Neuronal stem cell (in vitro differentiated cells): ENCODE results near the gene FSTL3.
"Not testable (repeated sequence)": the region's sequence is repeated elsewhere in the genome, so short reads cannot be mapped to it uniquely, and the experiment has no call there.

Experiments
- DNase-seq: peaks from one replicate; pipeline ENCODE4 v3.0.0-alpha.2; 2013; ENCODE audit warnings: low spot score
- H2AFZ ChIP-seq: one replicate; pipeline ENCODE4 v1.6.1; 2013; ENCODE audit warnings: mild to moderate bottlenecking, low read length, inconsistent platforms
- H2AK5ac ChIP-seq: 2 replicates; pipeline ENCODE4 v1.6.1; 2013; ENCODE audit warnings: low read depth, mild to moderate bottlenecking, inconsistent platforms, low read length, moderate library complexity, mixed read lengths
- H2BK120ac ChIP-seq: 2 replicates; pipeline ENCODE4 v1.6.1; 2013; ENCODE audit warnings: low read depth, mild to moderate bottlenecking, inconsistent platforms, low read length, moderate library complexity, mixed read lengths
- H2BK12ac ChIP-seq: one replicate; pipeline ENCODE4 v1.6.1; 2013; ENCODE audit warnings: low read length, inconsistent platforms
- H2BK15ac ChIP-seq: 2 replicates; pipeline ENCODE4 v1.6.1; 2013; ENCODE audit warnings: mild to moderate bottlenecking, low read length, inconsistent platforms, mixed read lengths
- H2BK5ac ChIP-seq: one replicate; pipeline ENCODE4 v1.6.1; 2013; ENCODE audit warnings: inconsistent platforms, mild to moderate bottlenecking, low read length, moderate library complexity
- H3K14ac ChIP-seq: one replicate; pipeline ENCODE4 v1.6.1; 2013; ENCODE audit warnings: low read length, inconsistent platforms
- H3K18ac ChIP-seq: 2 replicates; pipeline ENCODE4 v1.6.1; 2013; ENCODE audit warnings: low read length, inconsistent platforms
- H3K23ac ChIP-seq: 2 replicates; pipeline ENCODE4 v1.6.1; 2013; ENCODE audit warnings: low read depth, mild to moderate bottlenecking, mixed read lengths, low read length, inconsistent platforms; ENCODE audit not compliant: poor library complexity
- H3K27ac ChIP-seq: replicated peaks from 3 replicates; pipeline ENCODE4 v1.5.1; 2013; ENCODE audit warnings: low read length, inconsistent platforms
- H3K27me3 ChIP-seq, 3 experiments: 2 replicates each; pipeline ENCODE4 v1.6.1; 2013; ENCODE audit warnings: low read length in 3 of 3, mild to moderate bottlenecking in 2 of 3, inconsistent platforms in 1 of 3, low read depth in 1 of 3, mixed read lengths in 1 of 3, moderate library complexity in 1 of 3; ENCODE audit not compliant: control insufficient read depth in 3 of 3, insufficient read depth in 3 of 3
- H3K36me3 ChIP-seq, 2 donors: replicated peaks in 1 of 2; 2 replicates each; pipeline ENCODE4 v1.6.1; 2013; ENCODE audit warnings: low read length in 2 of 2; ENCODE audit not compliant: control insufficient read depth in 2 of 2, insufficient read depth in 2 of 2
- H3K4ac ChIP-seq: 2 replicates; pipeline ENCODE4 v1.6.1; 2013; ENCODE audit warnings: inconsistent platforms, mild to moderate bottlenecking, low read length, moderate library complexity
- H3K4me1 ChIP-seq, 2 donors: 1 replicate in 1 of 2; 2 replicates in 1 of 2; pipeline ENCODE4 v1.6.1; 2013; ENCODE audit warnings: low read length in 2 of 2, low read depth in 1 of 2; ENCODE audit not compliant: control insufficient read depth in 2 of 2, insufficient read depth in 1 of 2
- H3K4me2 ChIP-seq: one replicate; pipeline ENCODE4 v1.6.1; 2013; ENCODE audit warnings: mild to moderate bottlenecking, low read length, inconsistent platforms; ENCODE audit not compliant: insufficient read depth, poor library complexity, severe bottlenecking
- H3K4me3 ChIP-seq, 2 donors: 2 replicates each; pipeline ENCODE4 v1.5.1; 2013; ENCODE audit warnings: low read length in 2 of 2, mild to moderate bottlenecking in 2 of 2, inconsistent platforms in 1 of 2, moderate library complexity in 1 of 2
- H3K79me1 ChIP-seq: one replicate; pipeline ENCODE4 v1.6.1; 2013; ENCODE audit warnings: low read depth, mild to moderate bottlenecking, inconsistent platforms, low read length, moderate library complexity
- H3K9ac ChIP-seq: one replicate; pipeline ENCODE4 v1.6.1; 2013; ENCODE audit warnings: mild to moderate bottlenecking, low read depth, low read length, inconsistent platforms; ENCODE audit not compliant: poor library complexity
- H3K9me3 ChIP-seq, 2 donors: replicated peaks in 1 of 2; 2 replicates each; pipeline versions ENCODE3 to v1.6.1; 2013; ENCODE audit warnings: low read length in 2 of 2, mild to moderate bottlenecking in 2 of 2, inconsistent platforms in 1 of 2, low read depth in 1 of 2, mixed read lengths in 1 of 2, moderate library complexity in 1 of 2; ENCODE audit not compliant: control insufficient read depth in 2 of 2, insufficient read depth in 1 of 2
- H4K8ac ChIP-seq: one replicate; pipeline ENCODE4 v1.6.1; 2013; ENCODE audit warnings: low read depth, mild to moderate bottlenecking, inconsistent platforms, low read length, moderate library complexity
- H4K91ac ChIP-seq: one replicate; pipeline ENCODE4 v1.6.1; 2013; ENCODE audit warnings: low read length, low read depth, mild to moderate bottlenecking, inconsistent platforms; ENCODE audit not compliant: poor library complexity
- WGBS, 2 donors: extraction: QIAGEN DNeasy Blood & Tissue Kit; methylation state at CpG; one replicate each; pipeline ENCODE4 v1.1.7; 2013; ENCODE audit warnings: missing lambda C conversion rate in 2 of 2, mixed read lengths in 1 of 2; ENCODE audit not compliant: insufficient read length in 2 of 2, insufficient replicate concordance in 1 of 2; ENCODE audit errors: extremely low coverage in 2 of 2; 5-methylcytosine and 5-hydroxymethylcytosine counted together

Gene FSTL3

DNA sequence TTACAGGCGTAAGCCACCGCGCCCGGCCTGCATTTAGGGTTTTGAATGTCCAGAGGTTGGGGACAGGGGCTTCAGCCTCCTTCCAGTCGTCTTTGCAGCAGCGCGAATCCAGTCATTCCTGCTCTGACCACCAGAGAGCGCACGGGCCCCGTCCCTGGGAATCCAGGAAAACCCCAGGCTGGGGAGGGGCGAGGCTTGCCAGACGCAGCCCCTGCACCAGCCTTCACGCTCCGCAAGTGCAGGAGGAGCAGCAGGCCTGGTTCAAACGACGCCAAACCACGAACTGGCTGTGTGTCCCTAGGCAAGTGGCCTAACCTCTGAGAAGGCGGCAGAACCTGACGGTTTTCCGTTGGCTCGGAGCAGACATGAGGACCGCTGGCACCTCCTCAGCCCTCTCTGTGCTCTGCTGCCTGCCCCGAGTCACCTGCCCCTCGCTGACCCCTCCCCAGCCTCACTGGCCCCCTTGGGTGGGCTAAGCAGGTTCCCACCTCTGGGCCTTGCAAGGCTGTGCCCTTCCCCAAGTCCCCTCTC is 11.2 kb upstream of the FSTL3 start:
- no peak overlapping the region for H2BK5ac ChIP-seq
- no CpG with 5 or more reads among the region's 24 CpGs for WGBS, 2 donors
- peak overlapping the region; percentile 85 for H2BK15ac ChIP-seq
- peak overlapping the region; percentile 85 for H3K23ac ChIP-seq
- peaks cover 9 to 10% of the 10 kb centered on the region in 2 donors for H3K9me3 ChIP-seq
- peaks cover 0 to 2% of the 10 kb centered on the region in 2 donors for H3K36me3 ChIP-seq
- peak overlapping the region; percentile 92 for H4K8ac ChIP-seq
- peak overlapping the region; percentile 87 for H2BK120ac ChIP-seq
- no peak overlapping the region for H4K91ac ChIP-seq
- DNase-seq = peak; percentile 87
- no peak overlapping the region for H3K4ac ChIP-seq
- H3K4me2 ChIP-seq = peak overlapping the region; percentile 25
- peak overlapping the region; percentile 70 for H3K9ac ChIP-seq
- peak overlapping the region; percentile 98 for H3K18ac ChIP-seq
- H2AFZ ChIP-seq = peak overlapping the region; percentile 86
- peak overlapping the region in 1 of 2 donors; percentile 7 for H3K4me3 ChIP-seq
- no peak overlapping the region for H3K27ac ChIP-seq
- peak overlapping the region; percentile 41 for H2BK12ac ChIP-seq
- H3K14ac ChIP-seq = peak overlapping the region; percentile 94
- H3K27me3 ChIP-seq = peaks cover 0 to 2% (median 0%) of the 10 kb centered on the region in 3 experiments
- peaks cover 26% of the 10 kb centered on the region for H3K79me1 ChIP-seq
- H2AK5ac ChIP-seq = peak overlapping the region; percentile 56
- H3K4me1 ChIP-seq = peaks cover 14 to 16% of the 10 kb centered on the region in 2 donors

GRCh38 chr19:666985-667573 is 9.1 kb upstream of the FSTL3 start:
- DNase-seq, H4K8ac ChIP-seq, H3K4me1 ChIP-seq, H3K9ac ChIP-seq, H3K79me1 ChIP-seq, H3K23ac ChIP-seq, H3K14ac ChIP-seq, H2BK5ac ChIP-seq, H3K27ac ChIP-seq, H2BK12ac ChIP-seq, H4K91ac ChIP-seq, H3K4ac ChIP-seq, H3K36me3 ChIP-seq, H3K18ac ChIP-seq, H3K4me2 ChIP-seq, H2AFZ ChIP-seq, H2BK120ac ChIP-seq, H3K27me3 ChIP-seq, H3K4me3 ChIP-seq: not testable (repeated sequence)
- peaks cover 9 to 10% of the 10 kb centered on the region in 2 donors for H3K9me3 ChIP-seq
- peak overlapping the region; percentile 78 for H2BK15ac ChIP-seq
- H2AK5ac ChIP-seq = peak overlapping the region; percentile 84
- no CpG with 5 or more reads among the region's 38 CpGs for WGBS, 2 donors

DNA sequence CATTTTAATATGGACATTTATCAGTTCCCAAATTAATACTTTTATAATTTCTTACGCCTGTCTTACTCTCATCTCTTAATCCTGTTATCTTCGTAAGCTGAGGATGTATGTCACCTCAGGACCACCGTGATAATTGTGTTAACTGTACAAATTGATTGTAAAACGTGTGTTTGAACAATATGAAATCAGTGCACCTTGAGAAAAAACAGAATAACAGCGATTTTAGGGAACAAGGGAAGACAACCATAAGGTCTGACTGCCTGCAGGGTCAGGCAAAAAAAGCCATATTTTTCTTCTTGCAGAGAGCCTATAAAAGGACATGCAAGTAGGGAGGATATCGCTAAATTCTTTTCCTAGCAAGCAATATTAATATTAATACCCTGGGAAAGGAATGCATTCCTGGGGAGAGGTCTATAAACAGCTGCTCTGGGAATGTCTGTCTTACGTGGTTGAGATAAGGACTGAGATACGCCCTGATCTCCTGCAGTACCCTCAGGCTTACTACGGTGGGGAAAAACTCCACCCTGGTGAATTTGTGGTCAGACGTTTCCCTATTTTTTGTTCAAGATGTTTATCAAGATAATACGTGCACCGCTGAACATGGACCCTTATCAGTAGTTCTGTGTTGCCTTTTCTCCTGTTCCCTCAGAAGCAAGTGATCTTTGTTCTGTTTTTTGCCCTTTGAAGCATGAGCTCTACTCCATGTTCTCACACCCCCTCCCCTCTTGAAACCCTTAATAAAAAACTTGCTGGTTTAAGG is 7.3 kb upstream of the FSTL3 start:
- H3K23ac ChIP-seq, H3K9me3 ChIP-seq, H3K36me3 ChIP-seq, H2AK5ac ChIP-seq, H2BK15ac ChIP-seq, H3K4me1 ChIP-seq, H3K9ac ChIP-seq, H3K4ac ChIP-seq, H3K14ac ChIP-seq, H3K18ac ChIP-seq, H3K27me3 ChIP-seq, H2AFZ ChIP-seq, DNase-seq, H3K79me1 ChIP-seq, H2BK5ac ChIP-seq, H2BK120ac ChIP-seq, H3K27ac ChIP-seq, H4K91ac ChIP-seq, H4K8ac ChIP-seq, H3K4me2 ChIP-seq, H3K4me3 ChIP-seq, H2BK12ac ChIP-seq: not testable (repeated sequence)
- WGBS, 2 donors = no CpG with 5 or more reads among the region's 12 CpGs

GRCh38 chr19:670609-671075 is 5.5 kb upstream of the FSTL3 start:
- H2BK12ac ChIP-seq = no peak overlapping the region
- H3K9ac ChIP-seq = no peak overlapping the region
- no peaks in the 10 kb centered on the region for H3K36me3 ChIP-seq
- H3K4me3 ChIP-seq = no peak overlapping the region
- H3K4me1 ChIP-seq = peaks cover 4 to 15% of the 10 kb centered on the region in 2 donors
- H2BK5ac ChIP-seq = no peak overlapping the region
- WGBS, 2 donors = no CpG with 5 or more reads among the region's 9 CpGs
- H2AK5ac ChIP-seq = no peak overlapping the region
- H2AFZ ChIP-seq = no peak overlapping the region
- H3K23ac ChIP-seq = no peak overlapping the region
- no peak overlapping the region for H3K18ac ChIP-seq
- peaks cover 3 to 5% of the 10 kb centered on the region in 2 donors for H3K9me3 ChIP-seq
- H4K91ac ChIP-seq = no peak overlapping the region
- H2BK120ac ChIP-seq = no peak overlapping the region
- H3K27ac ChIP-seq = no peak overlapping the region
- H3K14ac ChIP-seq = no peak overlapping the region
- peaks cover 0 to 10% (median 9%) of the 10 kb centered on the region in 3 experiments for H3K27me3 ChIP-seq
- H3K4ac ChIP-seq = no peak overlapping the region
- no peak overlapping the region for H3K4me2 ChIP-seq
- peaks cover 1% of the 10 kb centered on the region for H3K79me1 ChIP-seq
- DNase-seq = no peak
- H4K8ac ChIP-seq = peak overlapping the region; percentile 43
- H2BK15ac ChIP-seq = no peak overlapping the region
